Effector memory CD4-positive, alpha-beta T cell (primary cell): Measurements from ENCODE around the gene TP73.
A peak's percentile ranks its signal among the peaks of the same experiment; 100 is the strongest.
"Not testable (repeated sequence)": the region's sequence is repeated elsewhere in the genome, so short reads cannot be mapped to it uniquely, and the experiment has no call there.

Experiments used
- DNase-seq, 3 donors: peaks; one replicate each; pipeline ENCODE4 v3.0.0-alpha.2; 2020
- H3K27ac ChIP-seq: 2 replicates; pipeline ENCODE4 v1.7.0; 2013; ENCODE audit warnings: mild to moderate bottlenecking, low read length, moderate library complexity; ENCODE audit not compliant: insufficient read depth, poor library complexity, severe bottlenecking
- H3K27me3 ChIP-seq: replicated peaks from 2 replicates; pipeline ENCODE4 v1.7.0; 2013; ENCODE audit warnings: mild to moderate bottlenecking, low read length; ENCODE audit not compliant: insufficient read depth, control insufficient read depth, poor library complexity, severe bottlenecking
- H3K36me3 ChIP-seq: 2 replicates; pipeline ENCODE4 v1.7.0; 2013; ENCODE audit warnings: mild to moderate bottlenecking, low read length, moderate library complexity; ENCODE audit not compliant: control insufficient read depth, insufficient read depth
- H3K4me1 ChIP-seq: 2 replicates; pipeline ENCODE4 v1.7.0; 2013; ENCODE audit warnings: low read length, mild to moderate bottlenecking; ENCODE audit not compliant: control insufficient read depth, insufficient read depth, poor library complexity, severe bottlenecking
- H3K4me3 ChIP-seq: 2 replicates; pipeline ENCODE4 v1.7.0; 2013; ENCODE audit warnings: low read length, low read depth, mild to moderate bottlenecking; ENCODE audit not compliant: insufficient read depth, poor library complexity, severe bottlenecking
- H3K9me3 ChIP-seq: 2 replicates; pipeline ENCODE4 v1.7.0; 2013; ENCODE audit warnings: mild to moderate bottlenecking, low read length, moderate library complexity; ENCODE audit not compliant: control insufficient read depth

Gene TP73

DNA sequence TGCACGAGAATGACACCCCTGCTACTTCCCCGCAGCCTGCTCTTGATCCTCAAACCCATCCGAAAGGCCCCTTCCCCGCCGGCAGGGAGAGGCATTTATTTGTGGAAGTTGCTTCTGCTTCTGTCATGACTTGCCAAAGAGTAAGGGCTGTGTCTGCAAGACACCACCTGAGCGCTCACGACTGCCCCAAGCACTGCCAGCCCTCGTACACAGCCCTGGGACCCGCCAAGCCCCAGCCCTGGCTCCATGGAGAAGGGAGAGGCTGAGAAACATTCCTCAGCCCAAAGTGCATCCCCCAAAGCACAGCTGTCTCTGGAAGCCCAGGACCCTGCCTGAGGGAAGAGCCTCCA lies 33.8 kb upstream of the TP73 start:
- H3K4me1 ChIP-seq: peaks cover 9% of the 10 kb centered on the region
- H3K36me3 ChIP-seq: no peaks in the 10 kb centered on the region
- DNase-seq: no peak
- H3K27me3 ChIP-seq: no peaks in the 10 kb centered on the region
- H3K4me3 ChIP-seq: no peak overlapping the region
- H3K9me3 ChIP-seq: no peaks in the 10 kb centered on the region
- H3K27ac ChIP-seq: no peak overlapping the region

DNA sequence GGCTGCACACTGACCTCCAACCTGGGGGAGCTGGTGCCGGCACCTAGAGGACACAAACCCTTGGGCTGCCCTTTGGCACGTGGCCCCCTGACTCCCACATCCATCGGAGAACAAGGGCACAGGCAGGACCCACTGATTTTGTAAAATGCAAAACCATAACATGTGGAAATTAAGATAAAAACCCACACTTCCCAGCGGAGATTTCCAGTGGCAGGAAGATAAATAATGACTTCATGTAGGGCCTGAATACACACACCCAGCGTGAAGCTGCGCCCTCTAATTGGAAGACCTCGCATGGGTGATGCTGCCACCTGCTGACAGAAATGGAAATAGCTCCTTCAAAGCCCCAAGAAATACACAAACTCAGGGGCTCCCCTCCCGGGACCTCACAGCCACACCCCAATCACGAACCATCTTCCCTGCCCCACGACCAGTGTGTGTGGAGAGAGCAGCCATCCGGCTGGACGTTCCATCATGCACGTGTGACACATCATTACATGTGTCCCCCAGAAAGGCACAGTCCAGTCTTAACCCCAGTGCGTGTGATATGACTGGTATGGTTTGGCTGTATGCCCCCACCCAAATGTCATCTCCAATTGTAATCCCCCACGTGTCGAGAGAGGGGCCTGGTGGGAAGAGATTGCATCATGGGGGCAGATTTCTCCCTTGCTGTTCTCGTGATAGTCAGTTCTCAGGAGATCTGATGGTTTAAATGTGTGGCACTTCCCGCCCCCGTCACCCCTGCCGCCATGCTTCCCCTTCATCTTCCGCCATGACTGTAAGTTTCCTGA lies 33.2 kb upstream of the TP73 start:
- H3K27ac ChIP-seq: no peak overlapping the region

DNA sequence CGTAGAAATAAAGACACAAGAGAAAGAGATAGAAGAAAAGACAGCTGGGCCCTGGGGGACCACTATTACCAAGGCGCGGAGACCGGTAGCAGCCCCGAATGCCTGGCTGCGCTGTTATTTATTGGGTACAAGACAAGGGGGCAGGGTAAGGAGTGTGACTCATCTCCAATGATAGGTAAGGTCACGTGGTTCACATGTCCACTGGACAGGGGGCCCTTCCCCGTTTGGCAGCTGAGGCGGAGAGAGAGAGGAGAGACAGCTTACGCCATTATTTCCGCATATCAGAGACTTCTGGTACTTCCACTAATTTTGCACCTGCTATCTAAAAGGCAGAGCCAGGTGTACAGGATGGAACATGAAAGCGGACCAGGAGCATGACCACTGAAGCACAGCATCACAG lies 31.6 kb upstream of the TP73 start:
- no peak for DNase-seq
- no peaks in the 10 kb centered on the region for H3K9me3 ChIP-seq
- no peak overlapping the region for H3K4me3 ChIP-seq
- no peak overlapping the region for H3K27ac ChIP-seq
- H3K4me1 ChIP-seq: peaks cover 20% of the 10 kb centered on the region
- H3K36me3 ChIP-seq: no peaks in the 10 kb centered on the region
- H3K27me3 ChIP-seq: no peaks in the 10 kb centered on the region

More for the DNA sequence above, 33.2 kb upstream of the TP73 start:
- Histone ChIP-seq H3K27me3 (no peaks in the 10 kb centered on the region), H3K4me1 (peaks cover 15% of the 10 kb centered on the region), H3K9me3 (no peaks in the 10 kb centered on the region), H3K4me3 (no peak overlapping the region), H3K36me3 (no peaks in the 10 kb centered on the region)
- DNase-seq: peak; percentile 47 to 68 (median 53)

DNA sequence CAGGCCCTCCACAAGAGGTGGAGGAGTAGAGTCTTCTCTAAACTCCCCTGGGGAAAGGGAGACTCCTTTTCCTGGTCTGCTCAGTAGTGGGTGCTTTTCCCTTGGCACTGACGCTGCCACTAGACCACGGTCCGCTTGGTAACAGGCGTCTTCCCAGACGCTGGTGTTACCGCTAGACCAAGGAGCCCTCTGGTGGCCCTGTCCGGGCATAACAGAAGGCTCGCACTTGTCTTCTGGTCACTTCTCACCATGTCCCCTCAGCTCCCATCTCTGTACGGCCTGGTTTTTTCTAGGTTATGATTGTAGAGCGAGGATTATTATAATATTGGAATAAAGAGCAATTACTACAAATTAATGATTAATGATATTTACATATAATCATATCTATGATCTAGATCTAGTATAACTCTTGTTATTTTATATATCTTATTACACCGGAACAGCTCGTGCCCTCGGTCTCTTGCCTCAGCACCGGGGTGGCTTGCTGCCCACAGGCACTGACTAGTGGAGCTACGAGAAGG lies 31.1 kb upstream of the TP73 start:
- H3K36me3 ChIP-seq, H3K4me3 ChIP-seq, H3K27ac ChIP-seq, H3K9me3 ChIP-seq, DNase-seq, H3K27me3 ChIP-seq: not testable (repeated sequence)
- H3K4me1 ChIP-seq: peaks cover 20% of the 10 kb centered on the region

DNA sequence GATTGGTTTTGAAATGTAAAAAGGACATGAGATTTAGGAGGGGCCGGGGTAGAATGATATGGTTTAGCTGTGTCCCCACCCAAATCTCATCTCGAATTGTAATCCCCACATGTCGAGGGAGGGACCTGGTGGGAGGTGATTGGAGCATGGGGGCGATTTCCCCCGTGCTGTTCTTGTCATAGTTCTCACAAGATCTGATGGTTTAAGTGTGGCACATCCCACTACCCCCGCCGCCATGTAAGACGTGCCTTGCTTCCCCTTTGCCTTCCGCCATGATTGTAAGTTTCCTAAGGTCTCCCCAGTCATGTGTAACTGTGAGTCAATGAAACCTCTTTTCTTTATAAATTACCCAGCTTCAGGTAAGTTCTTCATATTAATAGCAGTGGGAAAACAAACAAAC lies 30.2 kb upstream of the TP73 start:
- not testable (repeated sequence) for H3K27ac ChIP-seq, H3K4me3 ChIP-seq, H3K9me3 ChIP-seq, H3K36me3 ChIP-seq, H3K27me3 ChIP-seq, DNase-seq
- peaks cover 20% of the 10 kb centered on the region for H3K4me1 ChIP-seq

DNA sequence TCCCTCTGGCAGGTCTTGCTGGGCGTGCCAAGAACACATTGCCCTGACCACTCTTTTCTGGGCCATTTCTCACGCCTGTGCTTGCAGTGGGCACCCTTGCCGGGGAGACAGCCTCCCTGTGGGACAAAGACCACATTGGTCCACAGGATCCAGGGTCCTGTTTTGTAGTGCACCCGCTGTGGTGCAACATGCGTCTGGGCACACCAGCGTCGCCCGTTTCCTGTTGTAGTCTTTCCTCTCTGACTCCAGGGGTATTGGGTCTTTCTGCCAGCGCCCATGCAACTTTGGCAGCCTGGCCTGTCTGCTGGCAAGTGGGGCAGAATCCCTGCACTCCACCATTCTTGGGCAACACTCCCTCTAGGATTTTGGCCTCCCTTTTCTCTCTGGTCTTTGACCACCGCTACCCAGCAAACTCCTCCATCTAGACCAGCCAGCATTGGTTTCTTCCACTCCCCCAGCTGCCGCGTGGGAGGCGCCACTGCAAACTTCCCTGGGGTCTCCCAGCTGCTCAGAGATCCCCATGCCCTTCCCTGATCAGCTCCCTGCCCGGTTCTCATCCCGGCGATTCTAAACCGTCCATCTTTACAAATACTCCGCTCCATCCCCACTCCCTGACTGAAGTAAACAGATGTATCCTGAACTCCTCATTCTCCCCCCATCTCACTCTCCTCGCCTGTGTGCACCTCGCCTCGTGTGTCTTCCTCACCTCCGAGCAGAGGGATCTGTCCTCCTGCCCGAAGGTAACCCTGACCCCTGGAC lies 28.7 kb upstream of the TP73 start:
- H3K4me3 ChIP-seq: peak overlapping the region; percentile 98
- peaks cover 20% of the 10 kb centered on the region for H3K4me1 ChIP-seq
- no peaks in the 10 kb centered on the region for H3K9me3 ChIP-seq
- DNase-seq: no peak
- peaks cover 14% of the 10 kb centered on the region for H3K36me3 ChIP-seq
- peak overlapping the region; percentile 75 for H3K27ac ChIP-seq
- H3K27me3 ChIP-seq: no peaks in the 10 kb centered on the region

DNA sequence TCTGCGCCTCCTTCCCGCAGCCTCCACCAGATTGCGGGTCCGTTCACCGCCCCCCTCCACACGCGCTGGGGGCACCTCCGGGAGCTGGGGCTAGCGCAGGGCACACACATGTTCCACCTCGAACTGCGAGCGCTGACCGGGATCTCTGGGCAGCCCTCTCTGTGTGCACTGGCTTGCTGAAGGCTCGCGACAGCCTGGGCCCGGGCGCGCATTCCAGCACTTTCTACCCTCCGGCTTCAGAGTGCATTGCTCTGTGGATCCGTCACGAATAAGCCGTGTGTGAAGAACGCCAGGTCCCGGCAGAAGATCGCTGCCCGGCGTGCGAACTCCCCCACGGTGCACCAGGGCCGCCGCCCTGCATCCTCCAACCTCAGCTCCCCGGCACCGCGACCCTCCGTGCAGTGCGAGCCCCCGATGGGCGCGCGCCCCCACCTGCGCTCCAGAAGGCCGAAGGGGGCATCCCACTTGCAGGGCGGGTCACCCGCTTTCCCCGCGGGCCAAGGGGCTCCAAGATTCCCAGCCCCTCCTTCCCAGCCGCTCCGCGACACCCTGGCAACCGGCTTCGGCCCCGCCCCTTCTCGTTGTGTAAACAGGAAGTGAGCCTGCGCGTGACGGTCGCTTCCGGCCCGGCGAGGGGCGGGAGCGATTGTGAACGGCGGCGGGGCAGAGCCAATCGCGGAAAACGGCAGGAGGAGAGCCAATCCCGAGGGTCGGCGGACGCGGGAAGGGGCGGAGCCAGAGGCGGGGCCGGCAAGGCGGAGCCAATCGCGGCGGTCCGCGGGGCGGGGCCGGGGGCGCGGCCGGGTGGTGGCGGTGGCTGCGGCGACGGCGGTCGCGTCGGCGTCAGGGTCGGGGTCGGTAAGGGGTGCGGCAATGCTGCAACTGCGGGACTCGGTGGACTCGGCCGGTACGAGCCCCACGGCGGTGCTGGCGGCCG lies 27.8 kb upstream of the TP73 start, which contains the start of gene TPRG1L:
TSS of gene TPRG1L (plus strand) at position 816 of the 937 bp plus-strand sequence. CDS start at position 874, 58 bp downstream.
- Histone ChIP-seq H3K27me3 (no peaks in the 10 kb centered on the region), H3K27ac (peak within 1 kb of the TSS; percentile 75), H3K4me3 (peak within 1 kb of the TSS; percentile 98), H3K36me3 (peaks cover 22% of the 10 kb centered on the region), H3K4me1 (peaks cover 15% of the 10 kb centered on the region), H3K9me3 (no peaks in the 10 kb centered on the region)
- peak; percentile 97 to 98 (median 98) for DNase-seq

DNA sequence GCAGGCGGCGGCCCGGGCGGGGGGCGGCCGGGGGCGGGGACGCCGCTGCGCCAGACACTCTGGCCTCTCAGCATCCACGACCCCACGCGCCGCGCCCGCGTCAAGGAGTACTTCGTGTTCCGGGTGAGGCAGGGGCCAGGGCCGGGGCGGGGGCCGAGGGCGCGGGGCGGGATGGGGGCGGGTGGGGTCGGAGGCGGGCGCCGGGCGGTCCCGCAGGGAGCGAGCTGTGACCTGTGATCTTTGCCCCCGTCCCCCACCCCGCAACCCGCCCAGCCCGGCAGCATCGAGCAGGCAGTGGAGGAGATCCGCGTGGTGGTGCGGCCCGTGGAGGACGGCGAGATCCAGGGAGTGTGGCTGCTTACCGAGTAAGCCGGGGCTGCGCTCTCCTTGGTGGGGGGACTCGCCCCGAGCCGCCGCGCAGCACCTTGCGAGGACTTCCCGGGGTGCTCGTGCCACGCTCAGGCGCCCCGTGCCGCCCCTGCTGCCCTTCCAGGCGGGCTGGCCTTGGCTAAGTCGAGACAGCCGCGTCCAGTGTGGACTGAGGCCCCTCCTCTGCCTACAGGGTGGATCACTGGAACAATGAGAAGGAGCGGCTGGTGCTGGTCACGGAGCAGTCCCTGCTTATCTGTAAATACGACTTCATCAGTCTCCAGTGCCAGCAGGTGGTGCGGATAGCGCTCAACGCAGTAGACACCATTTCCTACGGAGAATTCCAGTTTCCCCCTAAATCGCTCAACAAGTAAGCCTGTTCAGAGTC lies 27.0 kb upstream of the TP73 start:
- H3K27ac ChIP-seq: peak overlapping the region; percentile 66

DNA sequence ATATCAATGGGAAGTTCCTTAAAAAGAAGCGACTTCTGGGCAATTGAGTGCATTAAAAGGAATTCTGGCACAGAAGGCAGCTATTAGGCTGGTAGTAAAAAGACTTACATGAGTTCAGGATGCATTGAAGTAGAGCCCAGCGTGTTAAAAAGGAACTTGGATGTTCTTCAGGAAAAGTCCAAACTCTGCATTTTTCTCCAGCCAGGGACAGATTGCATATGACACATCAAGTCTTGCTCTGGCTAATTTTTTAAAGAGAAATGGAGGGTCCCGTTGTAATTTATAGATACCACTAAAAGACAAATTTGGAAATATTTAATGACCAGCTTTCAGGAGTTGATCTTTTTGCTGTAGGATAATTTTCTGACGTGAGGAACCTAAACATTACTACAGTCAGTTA lies 26.3 kb upstream of the TP73 start:
- no peaks in the 10 kb centered on the region for H3K27me3 ChIP-seq
- H3K9me3 ChIP-seq: no peaks in the 10 kb centered on the region
- peaks cover 31% of the 10 kb centered on the region for H3K36me3 ChIP-seq
- no peak for DNase-seq
- no peak overlapping the region for H3K27ac ChIP-seq
- peaks cover 15% of the 10 kb centered on the region for H3K4me1 ChIP-seq
- H3K4me3 ChIP-seq: no peak overlapping the region

More for the DNA sequence above, 27.0 kb upstream of the TP73 start:
- H3K36me3 ChIP-seq: peaks cover 26% of the 10 kb centered on the region
- peak overlapping the region; percentile 64 for H3K4me3 ChIP-seq
- H3K4me1 ChIP-seq: peaks cover 15% of the 10 kb centered on the region
- no peaks in the 10 kb centered on the region for H3K9me3 ChIP-seq
- no peak for DNase-seq
- H3K27me3 ChIP-seq: no peaks in the 10 kb centered on the region
